Uterus (tissue), 2 donors: Measurements from ENCODE around the gene EMP2.

Source experiments
- CTCF ChIP-seq, 4 experiments: fragments of 200-600 bp in 2 of 4; fragments of 450-650 bp in 2 of 4; sonication (generic) in 2 of 4; IDR thresholded peaks; one replicate each; pipeline ENCODE4 v1.5.1; 2016 to 2019; ENCODE audit warnings: antibody characterized with exemption in 4 of 4, mild to moderate bottlenecking in 2 of 4, moderate library complexity in 1 of 4
- POLR2A ChIP-seq, 2 donors: fragments of 450-650 bp; IDR thresholded peaks; one replicate each; pipeline ENCODE4 v1.6.1; 2016; ENCODE audit warnings: antibody characterized with exemption in 2 of 2, mild to moderate bottlenecking in 1 of 2, moderate library complexity in 1 of 2

- TF ChIP-seq CTCF (IDR thresholded peaks at IDR 0.05) (no peak), POLR2A (IDR thresholded peaks at IDR 0.05) (no peak)
Observed at GRCh38 chr16:10501016-10501607, 79.3 kb downstream of the EMP2 start.
